ENCODE results near the gene SLC10A7.

SLC10A7 gene

DNA sequence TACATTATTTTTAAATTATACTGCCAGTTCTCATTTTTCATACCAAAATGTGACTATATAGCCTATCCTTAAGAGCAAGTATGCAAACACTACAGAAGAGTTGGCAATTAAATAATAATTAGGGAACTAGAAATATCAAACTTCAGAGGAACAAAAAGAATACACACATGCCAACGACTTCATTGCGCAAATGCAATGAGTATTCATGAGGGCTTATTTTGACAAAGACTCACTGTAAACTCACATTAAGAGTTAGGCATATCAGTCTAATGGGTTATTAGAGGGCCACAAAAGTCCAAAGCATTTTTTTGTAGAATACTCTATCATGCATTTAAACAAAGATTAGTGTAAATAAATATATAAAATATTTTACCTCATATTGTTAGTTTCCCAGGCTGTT lies 31.6 kb downstream of the SLC10A7 start:
- DNase-seq = no peak

DNA sequence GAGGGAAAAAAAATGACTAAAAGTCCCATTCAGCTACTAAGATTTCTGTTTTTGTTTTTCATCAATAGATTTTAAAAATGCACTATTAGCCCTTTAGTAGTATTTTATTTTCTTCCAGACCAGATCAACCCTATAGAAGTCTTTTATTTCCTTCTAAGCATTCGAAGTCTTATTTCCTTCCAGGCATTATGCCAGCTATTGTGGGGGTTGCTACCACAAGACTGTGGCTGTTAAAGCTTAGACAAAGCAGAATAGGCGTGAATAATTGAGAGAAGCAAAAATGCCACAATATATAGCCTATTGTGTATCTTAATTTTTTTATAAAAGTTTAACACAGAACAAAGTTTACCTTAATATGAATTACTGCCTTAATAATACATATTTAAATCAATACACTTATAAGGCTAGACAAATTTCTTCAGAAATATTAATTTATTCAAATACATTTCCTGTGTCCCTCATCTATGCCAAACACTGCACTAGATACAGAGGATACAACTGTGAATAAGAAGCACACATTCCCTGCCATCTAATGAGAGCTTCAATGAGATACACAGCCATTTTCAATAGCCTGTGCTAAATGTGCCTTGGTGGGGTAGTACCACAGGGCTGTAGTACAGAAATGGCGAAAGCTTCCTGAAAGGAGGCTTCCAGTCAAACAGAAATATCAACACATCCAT lies 33.1 kb downstream of the SLC10A7 start:
- no peak for DNase-seq

DNA sequence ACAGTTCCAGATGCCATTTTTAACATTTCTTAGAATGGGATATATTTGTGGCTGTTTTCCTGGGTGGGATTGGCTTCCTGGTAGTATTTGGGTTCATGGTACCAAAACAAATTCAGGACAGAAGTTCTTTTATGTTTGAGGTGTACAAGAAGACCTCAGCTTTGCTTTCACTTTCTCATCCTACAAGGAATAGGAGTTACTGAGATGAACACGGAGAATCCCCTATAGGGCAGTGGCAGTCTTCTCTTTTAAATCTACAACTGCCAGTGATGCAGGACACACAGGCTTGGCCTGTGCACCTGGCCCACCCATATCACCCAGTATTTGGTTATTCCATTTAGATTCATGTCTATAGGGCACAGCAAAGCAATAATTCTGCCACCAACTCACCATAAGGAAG lies 35.2 kb downstream of the SLC10A7 start:
- no peak for DNase-seq

DNA sequence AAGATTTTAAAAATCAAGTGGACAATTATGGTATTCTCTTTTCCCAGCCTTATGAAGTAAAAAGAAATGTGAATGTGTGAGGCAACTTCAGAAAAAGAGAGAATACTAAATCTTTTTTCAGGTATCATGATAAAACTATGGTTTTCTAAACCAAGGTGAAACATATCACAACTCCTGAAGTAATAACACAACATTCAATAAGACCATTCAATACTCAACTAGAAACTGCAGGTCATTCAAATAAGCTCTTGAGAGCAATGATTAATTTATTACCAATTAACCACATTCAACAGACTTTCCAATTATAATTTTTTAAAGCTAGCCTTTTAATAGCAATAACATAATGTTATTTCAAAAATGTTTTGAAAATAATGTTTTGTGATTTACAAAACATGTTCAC lies 35.8 kb downstream of the SLC10A7 start:
- DNase-seq = no peak

DNA sequence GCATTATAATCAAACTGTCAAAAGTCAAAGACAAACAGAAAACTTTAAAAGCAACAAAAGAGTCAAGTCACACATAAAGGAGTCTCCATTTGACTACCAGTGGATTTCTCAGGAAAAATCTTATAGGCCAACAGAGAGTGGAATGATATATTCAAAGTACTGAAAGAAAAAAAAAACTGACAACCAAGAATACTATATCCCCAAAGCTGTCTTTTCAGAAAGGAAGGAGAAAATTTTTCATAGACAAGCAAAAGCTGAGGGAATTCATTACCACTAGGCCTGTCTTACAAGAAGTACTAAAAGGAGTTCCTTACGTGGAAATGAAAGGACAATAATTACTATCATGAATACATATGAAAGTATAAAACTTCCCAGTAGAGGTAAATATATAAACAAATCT lies 39.0 kb downstream of the SLC10A7 start:
- DNase-seq = no peak

DNA sequence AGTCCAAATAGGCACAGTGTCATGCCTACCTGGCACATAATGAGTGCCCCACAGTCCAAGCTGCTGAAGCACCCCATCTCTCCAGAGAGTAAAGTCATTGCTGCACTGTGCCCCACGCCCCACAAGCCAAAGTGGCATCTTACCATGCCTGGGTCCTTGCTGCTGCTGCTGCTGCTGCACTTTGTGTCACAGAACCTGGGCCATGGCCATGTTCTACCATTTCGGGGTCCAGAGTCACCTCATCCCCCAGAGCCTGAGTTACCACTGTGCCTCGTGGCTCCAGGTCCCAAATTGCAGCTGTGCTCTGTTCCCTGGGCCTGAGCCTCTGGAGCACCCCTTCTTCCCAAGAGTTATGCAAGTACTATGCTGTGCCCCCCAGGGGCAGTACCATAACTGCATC lies 40.5 kb downstream of the SLC10A7 start:
- DNase-seq = no peak

DNA sequence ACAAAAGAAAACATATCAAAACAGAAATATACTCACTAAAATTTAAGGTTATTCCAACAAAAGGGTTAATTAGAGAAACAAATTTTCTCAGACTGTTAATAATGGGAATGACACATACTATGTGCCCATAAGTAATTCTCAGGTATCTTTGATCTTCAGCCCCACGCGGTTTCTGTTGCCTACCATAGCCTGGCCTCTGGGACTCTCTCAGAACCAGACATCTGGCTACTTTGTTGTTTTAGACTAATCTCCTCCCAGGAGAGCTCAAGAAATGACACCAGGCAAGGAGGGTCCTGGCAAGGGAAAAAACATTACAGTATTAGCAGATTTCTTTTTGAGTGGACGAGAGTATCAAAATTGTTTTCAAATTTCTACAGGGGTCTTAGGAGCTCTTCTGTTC lies 43.7 kb downstream of the SLC10A7 start:
- no peak for DNase-seq

DNA sequence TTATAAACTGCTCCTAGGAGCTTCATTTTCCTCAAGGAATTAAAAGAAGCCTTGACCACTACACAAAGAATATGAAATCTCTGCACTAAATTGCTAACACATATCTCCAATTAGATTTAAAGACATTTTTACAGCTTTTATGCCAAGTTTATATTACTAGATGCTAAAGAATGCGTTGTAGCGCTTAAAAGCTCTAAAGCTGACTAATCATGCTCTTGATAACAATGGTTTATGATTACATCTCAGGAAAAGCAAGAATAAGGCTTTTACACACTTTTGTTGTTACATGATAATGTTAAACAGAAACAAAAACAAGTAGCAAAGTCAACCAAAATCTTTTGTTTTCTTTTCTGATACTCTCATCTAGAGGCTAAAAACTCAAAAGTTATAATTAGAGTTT lies 44.7 kb downstream of the SLC10A7 start:
- DNase-seq = no peak

DNA sequence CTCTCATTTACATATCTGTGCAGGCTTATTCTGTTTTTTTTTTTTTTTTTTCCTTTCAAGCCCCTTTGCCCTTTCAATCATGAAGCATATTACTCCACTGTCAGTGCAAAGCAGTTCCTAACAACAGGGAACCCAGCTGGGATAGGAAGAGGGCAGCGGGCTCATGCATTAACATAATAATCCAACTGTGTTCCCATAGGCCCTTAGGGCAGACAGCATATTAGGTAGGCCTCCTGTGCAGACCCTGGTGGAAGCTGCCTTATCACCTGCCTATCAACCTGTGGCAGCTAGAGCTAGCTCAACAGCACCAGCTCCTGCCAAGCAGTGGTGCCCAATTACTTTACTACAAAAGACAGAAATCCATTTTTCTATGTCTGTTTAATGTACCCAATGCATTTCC lies 49.3 kb downstream of the SLC10A7 start:
- no peak for DNase-seq

DNA sequence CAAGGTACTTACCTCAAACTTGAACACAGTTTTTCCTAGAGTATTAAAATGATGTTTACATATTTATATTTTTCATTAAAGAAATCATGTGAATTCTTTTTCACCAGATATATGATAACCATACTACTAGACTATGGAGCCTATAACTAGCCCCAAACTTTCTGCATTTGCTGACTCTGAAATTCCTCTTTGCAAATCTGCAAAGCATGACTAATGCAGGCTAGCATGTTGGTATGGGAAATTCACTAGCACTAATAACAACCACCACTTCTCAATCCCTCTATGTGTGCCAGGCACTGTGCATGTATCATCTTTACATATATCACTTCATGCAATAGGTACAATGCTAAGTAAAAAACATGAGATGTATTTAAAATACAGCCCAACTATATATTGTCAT lies 51.1 kb downstream of the SLC10A7 start:
- no peak for DNase-seq

DNA sequence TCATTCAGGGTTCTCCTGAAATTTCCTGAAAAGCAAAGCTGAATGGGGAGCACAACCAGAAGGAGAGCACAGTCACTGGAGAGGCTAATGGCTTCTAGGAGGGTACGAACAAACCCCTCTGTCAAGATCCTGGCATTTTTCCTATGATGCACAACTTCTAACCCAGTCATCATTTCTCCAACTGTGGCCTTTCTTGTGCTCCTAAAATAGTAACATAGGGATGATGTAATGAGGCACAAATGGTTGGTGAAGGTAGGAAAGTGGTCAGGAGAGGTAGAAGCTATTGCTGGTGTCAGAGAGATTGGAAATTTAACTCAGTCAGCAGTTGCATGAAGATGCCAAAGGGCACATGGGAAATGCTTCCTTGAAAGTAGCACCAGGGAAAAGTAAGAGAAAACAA lies 52.7 kb downstream of the SLC10A7 start:
- DNase-seq = no peak

DNA sequence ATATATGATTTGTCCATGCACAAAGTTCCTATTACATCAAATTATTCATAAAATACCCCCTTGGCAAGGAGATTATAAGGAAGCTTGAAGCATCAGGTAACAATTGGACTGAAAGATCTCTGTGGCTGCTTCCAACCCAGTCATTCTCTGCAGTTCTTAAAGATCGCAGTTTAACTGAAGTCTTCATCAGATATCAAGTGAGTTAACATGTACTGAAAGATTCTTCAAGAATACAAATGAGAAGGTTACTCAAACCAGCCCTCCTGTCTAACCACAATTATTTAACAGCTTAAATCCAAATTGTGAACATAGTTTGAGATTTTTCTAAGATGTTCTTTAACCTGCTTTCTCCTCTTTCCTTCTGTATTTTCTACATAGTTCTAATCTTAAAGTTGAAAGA lies 56.1 kb downstream of the SLC10A7 start:
- no peak for DNase-seq

DNA sequence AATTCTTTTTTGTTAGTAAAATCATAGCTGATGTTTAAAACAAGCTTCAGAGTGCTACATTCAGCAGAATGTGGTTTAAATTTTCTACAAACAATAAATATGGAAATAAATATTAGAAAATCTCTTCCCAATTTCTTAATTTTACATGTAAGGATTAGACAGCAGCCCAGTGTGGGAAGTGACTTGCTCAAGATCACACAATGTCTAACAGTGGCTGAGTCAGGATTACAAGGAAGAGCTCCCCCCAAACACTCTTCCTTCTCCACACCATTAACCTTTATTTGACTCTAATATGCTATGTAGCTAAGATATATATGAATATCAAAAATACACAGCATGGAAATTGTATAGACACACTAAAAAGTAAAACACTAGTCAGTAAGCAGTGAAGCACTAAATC lies 59.5 kb downstream of the SLC10A7 start:
- no peak for DNase-seq

DNA sequence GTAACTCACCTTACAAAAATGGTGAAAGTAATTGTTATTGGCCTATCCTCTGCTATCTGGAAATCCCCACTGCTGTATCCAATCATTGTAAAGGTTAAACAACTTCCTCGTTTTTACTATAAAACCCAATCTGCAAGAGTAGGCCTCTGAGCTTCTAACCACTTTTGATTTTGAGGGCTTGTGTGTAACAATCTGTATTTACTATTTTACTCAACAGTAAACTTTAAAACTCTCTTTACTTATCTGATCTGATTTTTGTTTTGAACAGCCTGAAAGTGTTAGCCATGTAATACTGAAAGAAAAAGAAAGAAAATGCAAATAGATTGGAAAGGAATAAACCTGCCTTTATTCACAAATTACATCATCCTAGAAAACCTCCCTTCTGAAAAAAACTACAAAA lies 63.1 kb downstream of the SLC10A7 start:
- DNase-seq = peak; percentile 6

DNA sequence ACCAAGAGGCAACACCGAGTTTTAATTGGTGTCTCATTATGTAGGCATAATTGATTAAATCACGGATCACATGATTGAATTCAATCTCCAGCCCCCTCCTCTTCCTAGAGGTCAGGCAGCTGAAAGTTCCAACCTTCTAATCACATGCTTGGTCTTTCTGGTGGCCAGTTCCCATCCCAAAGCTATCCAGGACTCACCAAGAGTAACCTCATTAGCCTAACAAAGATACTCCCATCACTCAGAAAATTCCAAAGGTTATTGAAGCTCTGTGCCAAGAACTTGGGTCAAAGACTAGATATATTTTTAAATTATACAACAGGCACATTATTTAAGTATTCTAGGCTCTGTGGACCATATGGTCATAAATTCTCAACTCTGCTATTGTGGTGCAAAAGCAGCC lies 65.1 kb downstream of the SLC10A7 start:
- DNase-seq = no peak

DNA sequence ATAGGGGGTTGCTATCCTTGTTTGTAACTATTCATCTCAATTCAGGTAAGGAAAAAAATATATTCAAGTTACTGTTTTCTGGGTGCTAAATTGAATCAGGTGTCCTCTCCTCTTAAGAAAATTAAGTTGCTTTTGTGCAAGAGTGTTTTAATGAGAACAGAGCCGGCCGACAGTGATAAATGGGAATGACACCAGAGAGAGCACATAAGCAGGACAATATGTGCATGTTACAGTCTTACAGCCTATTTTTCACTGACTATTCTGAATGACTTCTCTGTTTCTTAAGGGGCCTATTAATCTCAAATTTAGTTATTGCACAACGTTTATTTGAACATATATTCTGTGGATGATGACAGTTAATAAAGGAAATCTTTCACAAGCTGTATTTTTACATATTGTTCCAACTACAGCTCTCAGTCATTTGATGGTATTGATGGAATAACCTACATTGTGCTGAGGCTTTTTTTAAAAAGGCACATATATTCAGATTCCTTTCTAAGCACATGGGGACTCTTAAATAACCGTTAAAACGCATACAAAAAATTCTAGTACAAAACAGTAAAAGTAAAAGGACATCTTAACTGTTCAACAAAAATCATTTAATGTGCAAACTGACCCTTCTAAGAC lies 68.4 kb downstream of the SLC10A7 start:
- DNase-seq = no peak

DNA sequence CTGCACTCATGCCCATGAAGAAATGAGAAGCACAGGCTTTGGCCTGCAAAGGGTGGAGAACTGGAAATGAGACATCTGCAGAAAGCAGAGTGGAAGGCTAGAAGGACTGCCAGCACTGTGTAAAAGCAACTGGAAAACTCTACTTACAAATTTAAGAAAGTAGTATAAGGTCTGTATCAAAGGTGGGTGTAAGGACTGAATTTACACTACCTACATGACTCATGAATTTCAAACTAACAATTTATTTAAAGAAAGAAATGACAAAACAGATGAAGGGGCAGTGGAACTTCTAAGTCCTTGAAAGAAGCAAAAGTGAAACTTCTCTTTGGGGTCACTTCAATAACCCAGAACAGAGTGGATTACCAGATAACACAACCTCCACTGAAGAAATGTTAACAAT lies 71.2 kb downstream of the SLC10A7 start:
- DNase-seq = no peak

DNA sequence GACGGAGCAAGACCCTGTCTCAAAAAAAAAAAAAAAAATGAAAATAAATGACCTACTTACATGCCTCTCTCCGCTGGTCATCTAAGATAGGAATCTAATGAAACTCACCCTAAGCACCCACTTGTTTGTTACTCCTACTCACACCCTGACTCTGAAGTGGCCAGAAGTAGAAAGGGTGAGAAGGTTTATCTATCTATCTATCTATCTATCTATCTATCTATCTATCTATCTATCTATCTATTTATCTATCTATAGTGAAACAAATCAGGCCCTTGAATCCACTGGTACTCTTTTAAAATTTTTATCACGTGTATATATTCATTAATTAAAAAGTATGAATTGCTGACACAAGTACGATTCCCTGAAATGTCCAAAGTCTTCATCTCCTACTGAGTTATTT lies 75.2 kb downstream of the SLC10A7 start:
- no peak for DNase-seq

DNA sequence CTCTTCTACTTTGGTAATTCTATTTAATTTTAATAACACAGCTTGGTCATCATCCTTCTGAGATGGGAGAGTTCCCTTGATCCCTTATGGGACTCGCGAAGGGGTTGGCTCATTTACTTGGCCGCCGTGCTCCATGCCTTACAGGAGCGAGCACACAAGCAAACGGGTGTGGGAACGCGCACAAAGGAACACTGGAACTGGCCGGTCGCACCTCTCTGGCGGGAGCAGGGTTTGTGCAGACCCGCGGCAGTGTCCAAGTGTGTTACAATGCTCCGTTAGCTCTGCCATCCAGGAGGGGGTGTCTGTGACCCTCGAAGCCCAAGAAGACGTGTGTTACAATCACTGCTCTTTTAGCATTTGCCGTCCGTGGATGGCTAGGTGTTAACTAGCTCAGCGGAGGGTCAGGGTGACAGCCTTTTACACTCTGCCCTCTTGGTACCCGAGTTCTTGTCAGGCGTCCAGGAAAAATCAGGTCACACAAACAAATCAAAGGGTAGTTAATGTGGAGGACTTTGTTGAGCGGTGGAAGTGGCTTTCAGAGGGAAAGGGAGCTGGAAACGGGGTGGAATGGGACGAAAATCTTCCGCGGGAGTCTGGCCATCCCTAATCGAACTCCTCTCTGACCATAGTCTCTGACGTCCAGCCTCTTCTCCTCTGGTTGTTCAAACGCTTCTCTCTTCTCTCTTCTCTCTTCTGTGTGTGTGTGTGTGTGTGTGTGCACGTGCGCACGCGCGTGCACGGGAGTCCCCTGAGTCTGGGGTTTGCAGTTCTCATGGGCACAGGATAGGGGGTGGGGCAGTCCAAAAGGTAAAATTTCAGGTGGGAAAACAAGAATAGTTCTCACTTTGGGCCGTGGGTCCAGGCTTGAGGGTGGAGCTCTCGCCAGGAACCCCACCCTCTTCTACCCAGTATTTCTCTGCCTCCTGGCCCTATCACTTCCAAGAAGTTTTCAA lies 76.3 kb downstream of the SLC10A7 start:
- DNase-seq = no peak

DNA sequence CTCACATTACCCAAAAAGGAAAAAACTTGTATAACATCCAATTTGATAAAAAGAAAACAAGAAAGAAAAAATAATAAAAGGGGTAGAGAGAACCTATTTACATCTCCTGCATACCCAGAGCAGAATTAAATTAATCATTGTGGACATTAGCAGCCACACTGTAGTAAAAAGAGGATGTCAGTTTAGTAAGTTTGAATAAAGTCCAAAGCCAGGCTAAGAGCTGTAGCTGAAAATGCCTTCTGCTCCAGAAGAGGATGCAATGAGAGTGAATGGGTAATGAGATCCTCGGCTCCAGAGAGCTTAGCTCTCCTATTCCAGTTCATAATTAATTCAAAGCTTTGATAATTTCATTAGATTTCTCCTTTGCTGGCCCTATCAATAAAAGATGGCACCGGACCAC lies 78.2 kb downstream of the SLC10A7 start:
- DNase-seq = no peak

DNA sequence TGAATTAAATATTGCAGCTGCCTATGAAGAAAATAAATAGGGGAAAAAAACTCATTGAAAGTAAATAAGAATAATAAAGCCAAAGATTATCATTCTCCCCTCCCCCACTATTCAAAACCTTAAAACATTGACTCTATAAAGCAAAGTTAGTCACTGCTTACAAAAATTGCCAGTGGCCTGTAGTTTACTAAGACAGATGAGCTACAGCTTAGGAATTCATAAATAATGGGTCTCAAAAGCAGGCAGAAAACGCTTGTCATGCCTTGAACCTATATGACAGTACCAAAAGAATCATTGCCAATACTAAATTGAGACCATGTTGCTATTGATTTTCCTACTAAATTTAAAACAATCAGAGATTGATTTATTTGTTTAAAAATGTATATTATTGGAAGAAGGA lies 78.9 kb downstream of the SLC10A7 start:
- no peak for DNase-seq

DNA sequence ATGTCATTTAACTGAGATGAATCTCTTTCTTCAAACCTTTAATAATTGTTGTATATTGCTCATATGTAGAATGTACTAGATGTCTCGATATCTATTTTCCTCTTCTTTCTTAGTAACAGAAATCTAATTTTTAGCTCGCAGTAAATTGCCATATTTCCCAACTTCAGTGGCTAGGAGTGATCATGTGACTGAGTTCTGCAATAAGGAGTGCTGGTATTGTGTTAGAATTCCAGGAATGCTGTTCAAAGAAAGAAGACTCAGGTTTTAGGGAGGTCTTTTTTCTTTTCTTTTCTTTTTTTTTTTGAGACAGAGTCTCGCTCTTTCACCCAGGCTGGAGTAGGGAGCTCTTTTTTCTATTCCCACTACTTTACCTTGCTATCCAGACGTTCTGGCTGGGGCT lies 81.7 kb downstream of the SLC10A7 start:
- DNase-seq = no peak

DNA sequence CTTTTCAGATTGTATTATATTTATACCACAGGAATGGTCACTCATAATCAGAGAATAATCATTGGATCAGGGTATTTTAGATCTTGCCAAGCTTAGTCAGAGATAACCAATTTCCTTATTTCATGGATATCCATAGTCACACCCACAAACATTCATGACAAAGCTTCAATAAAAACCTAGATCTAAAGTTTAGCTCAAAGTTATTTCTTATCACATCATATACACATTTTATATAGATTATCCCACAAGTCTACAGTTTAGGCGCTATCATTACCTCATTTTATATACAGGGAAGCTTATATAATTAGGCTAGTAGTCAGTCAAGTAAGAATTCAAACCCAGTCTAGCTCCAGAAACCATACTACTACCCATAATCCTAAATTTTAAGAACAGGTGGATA lies 82.3 kb downstream of the SLC10A7 start:
- DNase-seq = no peak

DNA sequence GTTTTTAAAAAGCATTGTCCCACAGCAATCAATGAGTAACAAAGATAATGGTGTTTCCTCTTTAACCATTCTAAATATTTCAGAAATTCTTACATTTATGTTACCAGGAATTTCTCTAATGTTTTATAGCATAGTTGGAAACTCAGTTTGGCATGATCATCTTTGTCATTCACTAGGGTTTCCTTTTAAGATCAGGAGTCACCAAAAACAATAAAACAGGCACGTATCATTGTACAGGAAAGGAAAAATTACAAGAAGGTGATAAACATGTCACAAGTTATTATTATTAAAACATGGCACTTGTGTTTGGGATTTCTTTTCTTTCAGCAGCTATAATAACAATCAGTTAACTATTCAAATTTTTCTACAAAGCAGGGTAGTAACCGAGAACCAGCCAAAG lies 84.0 kb downstream of the SLC10A7 start:
- no peak for DNase-seq

All from stimulated activated CD4-positive, alpha-beta T cell treated with anti-CD3 and anti-CD28 coated beads, Interleukin-4, amount 100 ng/mL, for 24 hours (primary cell).